Stimulated activated CD4-positive, alpha-beta T cell treated with anti-CD3 and anti-CD28 coated beads, Interleukin-12 subunit alpha, Interleukin-12 subunit beta, amount 100 ng/mL, for 24 hours (primary cell): Measurements from ENCODE around the gene TNP2.

Experiments
- DNase-seq, 2 experiments: peaks; one replicate each; pipeline ENCODE4 v3.0.0-alpha.2; 2020; ENCODE audit warnings: low read depth in 2 of 2

The TNP2 gene

DNA sequence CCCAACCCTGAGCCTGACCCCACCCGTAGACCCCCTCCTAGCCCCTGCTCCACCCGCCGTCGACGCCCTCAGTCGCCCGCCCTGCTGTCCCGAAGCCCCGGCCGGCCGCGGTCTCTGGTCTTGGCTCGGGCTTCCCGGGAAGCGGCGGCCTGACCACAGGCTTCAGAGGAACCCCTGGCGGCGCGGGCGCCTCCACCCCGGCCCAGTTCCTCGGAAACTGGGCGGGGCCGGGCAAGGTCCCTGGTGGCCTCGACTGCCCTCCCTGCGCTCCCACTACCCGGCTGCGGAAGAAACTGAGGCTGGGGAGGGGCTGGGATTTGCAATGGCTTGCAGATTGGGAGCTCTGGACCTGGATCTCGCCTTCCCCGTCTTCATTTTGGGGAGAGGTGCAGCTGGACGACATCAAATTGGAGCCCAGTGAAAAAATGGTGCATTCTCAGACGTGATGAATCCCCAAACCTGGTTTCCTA is 12.4 kb downstream of the TNP2 start:
- no peak for DNase-seq

DNA sequence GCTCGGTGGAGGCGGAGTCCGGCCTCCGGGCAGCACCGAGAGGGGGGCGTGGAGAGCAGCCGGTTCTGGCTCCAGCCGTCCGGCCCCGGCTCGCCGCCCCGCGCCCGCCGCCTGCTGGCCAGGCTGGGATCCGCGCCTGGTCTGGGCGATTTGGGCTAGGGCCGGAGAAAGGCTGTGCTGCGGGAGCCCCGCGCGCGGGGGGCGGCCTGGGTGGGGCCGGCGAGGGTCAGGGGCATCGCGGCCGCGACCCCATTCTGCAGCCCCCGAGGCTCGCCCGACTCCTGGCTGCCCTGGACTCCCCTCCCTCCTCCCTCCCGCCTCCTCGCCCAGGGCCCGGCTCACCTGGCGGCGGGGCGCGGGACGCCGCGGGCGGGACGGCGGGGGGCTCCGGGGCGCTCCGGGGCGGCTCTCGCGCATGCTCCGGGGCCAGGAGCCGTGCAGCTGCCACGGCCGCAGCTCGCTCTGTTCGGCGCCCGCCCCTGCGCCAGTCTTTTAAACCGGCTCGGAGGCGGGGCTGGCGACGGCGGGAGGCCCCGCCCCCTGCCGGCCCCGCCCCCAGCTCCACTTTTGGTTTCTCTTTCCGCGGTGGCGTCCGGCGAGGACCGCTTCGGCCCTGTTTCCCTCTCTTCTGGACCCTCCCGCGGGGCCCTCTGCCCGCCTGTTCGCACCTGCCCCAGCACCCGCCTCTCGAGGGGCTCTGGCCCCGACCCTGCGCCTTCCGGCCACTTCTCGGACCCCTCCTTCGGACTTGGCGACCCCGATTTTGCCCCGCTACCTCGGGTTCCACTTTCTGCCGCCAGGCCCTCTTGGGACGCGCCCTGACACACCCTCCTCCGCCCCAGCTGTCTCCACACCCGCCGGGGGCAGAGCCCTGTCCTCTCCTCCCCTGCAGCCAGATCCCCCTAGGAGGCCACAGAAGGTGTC is 13.1 kb downstream of the TNP2 start, which contains the start of gene SOCS1:
TSS of gene SOCS1 (minus strand) at position 468 of the 924 bp plus-strand sequence. CDS start 726 bp downstream, outside the sequence.
- peak; percentile 81 to 82 for DNase-seq

DNA sequence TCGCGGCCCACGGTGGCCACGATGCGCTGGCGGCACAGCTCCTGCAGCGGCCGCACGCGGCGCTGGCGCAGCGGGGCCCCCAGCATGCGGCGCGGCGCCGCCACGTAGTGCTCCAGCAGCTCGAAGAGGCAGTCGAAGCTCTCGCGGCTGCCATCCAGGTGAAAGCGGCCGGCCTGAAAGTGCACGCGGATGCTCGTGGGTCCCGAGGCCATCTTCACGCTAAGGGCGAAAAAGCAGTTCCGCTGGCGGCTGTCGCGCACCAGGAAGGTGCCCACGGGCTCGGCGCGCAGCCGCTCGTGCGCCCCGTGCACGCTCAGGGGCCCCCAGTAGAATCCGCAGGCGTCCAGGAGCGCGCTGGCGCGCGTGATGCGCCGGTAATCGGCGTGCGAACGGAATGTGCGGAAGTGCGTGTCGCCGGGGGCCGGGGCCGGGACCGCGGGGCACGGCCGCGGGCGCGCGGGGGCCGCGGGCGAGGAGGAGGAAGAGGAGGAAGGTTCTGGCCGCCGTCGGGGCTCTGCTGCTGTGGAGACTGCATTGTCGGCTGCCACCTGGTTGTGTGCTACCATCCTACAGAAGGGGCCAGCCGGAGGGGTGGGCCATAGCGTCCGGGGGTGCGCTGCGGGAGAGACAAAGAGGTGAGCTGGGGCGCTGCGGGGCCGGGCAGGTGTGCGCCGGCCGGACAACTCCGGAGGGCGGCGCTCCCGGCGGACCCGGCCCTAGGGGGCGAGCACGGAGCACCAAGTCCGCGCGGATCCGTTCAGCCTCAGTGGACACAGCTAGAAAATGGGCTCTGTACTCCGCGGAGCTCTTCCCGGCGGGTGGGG is 14.0 kb downstream of the TNP2 start:
- no peak for DNase-seq

DNA sequence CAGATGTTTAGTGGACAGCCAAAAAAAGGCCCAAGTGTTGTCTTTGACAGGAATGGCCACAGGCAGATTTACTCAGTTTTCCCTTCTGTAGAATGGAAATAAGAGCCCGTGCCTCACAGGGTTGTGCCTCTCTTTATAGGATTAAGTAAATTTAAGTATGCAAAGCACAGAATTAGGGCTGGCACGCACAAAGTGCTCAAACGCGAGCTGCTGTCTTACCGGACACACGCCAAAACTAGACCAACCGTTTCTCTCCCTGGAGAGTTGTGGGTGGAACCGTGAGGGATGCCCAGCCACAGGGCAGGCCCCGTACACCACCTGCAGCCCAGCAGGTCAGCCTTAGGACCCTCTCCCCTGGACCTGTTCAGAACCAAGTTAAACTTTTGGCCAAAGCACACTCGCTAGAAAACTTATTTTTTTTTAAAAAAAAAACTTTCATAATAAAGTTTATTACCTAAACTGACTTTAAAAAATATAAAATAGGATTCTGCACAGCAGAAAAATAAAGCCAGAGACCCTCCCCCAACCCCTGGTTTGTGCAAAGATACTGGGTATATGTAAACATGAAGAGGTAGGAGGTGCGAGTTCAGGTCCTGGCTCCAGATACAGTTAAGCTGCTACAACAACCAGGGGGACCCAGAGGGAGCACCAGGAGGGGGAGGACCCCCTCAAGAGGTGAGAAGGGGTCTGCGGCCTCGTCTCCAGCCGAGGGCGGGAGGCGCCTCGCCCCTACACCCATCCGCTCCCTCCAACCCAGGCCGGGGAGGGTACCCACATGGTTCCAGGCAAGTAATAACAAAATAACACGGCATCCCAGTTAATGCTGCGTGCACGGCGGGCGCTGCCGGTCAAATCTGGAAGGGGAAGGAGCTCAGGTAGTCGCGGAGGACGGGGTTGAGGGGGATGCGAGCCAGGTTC is 14.9 kb downstream of the TNP2 start:
- no peak for DNase-seq

DNA sequence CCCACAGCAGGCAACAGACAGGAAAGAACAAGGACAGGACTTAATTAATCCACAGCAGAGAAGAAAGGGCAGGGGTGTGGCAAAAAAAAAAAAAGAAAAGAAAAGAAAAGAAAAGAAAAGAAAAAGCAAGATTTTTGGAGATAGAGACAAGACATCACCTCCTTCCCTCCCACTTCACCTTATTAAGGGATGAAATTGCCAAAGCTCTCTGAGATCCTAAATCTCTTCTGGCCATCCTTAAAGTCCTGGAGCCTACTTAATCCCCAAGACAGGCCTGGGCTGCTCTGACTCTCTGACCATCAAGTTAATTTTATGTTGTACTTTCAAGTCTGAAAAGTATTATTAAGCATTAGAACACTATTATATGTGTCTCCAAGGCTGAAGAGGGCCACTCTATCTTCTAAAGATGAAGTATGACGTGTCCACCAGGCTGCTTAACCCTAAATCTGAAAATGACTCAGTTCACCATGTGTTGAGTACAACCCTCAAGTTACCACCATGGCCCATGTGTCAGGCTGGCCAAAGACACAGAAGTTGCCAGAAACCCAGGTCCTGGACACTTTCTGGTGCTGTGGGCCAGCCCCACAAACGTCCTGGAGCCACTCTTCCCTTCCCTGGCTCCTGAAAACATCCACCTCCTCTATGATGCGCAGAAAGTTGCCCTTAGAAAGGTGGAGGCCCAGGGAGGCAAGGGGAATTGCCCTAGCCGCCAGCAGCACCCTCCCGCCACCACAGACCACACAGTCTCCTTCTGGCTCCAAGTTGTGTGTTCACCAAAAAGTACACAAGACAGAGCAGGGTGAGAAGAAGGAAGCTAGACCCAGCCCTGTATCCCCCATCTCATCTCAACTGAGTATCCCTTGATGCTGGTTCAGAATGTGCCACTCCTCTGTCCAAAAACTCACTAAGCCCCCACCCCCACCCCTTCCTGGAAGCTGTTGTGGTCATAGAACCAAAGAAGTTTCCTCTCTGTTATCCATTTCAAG is 15.8 kb downstream of the TNP2 start:
- peak in 1 of 2 experiments; percentile 46 for DNase-seq

DNA sequence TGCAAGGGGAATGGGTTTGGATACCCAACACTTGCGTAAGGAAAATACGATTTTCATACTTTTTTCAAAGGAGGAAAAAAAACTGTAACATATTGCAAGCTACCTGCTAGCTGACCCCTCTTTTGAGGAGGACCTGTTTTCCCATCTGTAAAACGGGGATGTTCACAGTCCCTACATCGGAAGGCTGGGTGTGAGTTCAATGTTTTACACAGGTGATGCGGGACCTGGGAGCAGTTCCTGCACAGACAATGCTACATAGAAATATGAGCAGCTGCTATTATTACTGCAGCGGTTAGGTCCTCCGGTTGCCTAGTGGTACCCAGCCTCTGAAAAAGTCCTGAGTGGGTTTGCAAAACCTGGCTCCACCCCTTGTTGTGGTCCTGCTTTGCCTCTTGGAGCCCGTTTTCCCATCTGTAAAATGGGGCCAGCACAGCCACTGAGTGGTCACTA is 16.6 kb downstream of the TNP2 start:
- no peak for DNase-seq

DNA sequence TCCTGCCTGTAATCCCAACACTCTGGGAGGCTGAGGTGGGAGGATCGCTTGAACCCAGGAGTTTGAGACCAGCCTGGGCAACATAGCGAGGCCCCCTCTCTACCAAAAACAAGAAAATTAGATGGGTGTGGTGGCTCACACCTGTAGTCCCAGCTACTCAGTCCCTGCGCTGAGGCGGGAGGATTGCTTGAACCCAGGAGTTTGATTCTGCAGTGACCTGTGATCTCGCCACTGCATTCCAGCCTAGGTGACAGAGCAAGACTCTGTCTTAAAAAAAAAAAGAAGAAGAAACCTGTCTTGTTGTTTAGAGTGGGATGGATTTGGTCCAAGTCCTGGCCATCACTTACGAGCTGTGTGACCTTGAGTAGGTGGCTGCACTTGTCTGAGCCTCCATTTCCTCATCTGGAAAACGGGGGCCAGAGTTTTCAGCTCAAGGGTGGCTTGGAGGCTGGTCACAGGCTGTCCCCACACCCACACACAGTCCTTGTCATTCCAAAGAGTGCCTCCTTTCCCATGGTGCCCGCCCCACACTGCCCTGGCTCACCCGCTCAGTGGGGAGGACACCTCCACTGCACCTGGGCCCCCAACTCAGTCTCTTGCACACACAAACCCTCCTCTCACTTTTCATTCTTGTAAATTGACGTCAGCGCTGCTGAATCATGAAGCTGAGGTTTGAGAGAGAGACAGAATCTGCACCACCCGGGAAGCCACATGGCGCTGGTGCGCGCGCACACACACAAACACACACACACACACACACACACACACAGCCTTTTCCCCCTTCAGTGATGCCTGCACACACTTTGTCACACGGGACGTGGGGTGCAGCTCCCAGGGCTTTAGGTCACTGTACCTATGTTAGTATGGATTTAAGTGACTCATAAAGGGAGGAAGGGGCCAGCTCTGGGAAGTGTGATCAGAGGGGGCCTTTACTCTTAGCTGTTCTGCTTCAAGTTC is 17.3 kb downstream of the TNP2 start:
- peak; percentile 70 to 81 for DNase-seq

DNA sequence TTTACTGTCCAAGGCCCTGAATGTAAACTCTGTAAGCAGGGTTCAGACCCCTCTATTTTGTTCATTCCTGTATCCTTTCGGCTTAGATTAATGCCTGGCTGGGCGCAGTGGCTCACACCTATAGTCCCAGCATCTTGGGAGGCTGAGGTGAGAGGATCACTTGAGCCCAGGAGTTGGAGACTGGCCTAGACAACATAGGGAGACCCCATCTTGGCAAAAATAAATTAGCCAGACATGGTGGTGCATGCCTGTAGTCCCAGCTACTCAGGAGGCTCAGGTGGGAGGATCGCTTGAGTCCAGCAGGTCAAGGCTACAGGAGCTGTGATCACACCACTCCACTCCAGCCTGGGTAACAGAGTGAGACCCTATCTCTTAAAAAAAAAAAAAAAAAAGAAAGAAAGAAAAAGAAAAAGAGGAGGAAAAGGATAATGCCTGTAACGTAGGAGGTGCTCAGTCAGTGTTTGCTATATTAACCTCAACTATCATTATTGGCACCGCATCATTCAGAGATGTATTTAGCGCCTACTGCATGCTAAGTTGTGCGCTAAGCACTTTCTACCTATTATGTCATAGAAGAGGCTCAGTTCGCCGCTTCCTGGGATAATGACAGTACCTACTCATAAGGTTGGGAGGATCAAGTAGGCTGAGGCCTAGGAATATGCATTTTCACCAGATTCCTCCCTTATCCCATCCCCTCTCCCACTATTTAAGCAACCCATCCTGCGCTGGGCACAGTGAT is 18.2 kb downstream of the TNP2 start:
- DNase-seq = no peak

DNA sequence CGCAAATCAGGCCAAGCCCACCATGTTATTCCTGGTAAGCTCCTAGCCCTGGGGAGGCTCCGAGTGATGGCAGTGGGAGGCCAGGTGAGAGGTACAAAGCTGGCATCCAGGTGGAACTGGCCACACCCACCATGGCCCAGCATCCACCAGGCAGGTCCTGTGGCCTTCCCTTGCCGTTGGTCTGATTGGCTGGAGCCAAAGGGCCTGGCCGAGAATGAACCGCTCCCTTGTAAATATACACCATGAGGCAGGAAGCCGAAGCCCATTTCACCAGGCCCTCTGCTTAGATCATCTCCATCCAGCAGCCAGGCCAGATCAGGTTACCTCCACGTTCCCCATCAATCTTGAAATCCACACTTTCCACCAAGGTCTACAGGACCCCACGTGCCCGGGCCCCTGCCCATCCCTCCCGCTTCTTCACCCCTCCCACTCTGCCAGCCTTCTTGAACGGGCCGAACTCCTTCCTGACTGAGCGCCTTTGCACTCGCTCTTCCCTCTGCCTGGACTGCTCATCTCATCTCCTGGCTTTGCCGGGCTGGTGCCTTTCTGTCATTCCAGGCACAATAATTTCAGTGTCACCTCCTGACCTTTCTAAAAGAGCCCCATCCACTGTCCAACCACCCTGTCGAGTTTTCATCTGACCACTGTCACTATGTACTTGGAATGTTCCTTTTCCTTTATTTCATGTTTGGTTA is 18.9 kb downstream of the TNP2 start:
- DNase-seq = no peak

DNA sequence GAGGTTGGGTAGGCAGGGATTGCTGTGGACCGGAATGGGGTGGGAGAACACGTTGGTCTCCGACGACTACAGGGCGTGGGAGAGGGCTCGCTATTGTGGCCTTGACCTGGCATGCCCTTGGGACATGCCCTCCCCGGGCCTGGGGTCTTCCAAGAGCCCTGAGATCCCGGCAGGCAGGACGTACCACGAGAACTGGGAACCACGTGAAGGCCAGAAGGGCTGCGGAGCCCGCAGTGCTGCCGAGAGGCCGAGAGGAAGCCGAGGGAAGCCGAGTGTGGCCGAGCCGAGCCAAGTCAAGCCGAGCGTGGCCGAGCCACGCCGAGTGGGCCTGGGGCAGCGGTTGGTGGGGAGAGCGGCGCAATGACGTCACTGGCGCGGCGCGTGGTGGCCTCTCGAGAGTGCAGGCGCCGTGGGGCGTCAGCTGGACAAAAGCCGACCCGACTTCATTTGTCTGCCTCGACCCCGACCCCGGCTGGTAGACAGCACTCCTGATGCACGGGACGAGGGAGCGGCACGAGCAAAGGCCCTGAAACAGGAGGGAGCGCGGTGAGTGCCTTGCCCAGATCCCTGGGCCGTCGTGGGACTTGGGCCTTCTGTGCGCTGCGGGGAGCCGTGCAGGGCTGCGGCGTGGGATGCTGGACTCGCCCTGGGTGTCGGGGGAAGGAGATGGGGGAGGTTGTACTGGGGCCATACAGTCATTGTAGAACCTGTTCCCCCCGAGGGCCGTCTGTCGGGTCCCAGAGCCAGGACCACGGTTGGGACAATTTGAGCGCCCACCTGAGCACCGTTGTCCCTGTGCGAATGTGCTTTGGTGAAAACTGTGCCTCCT is 19.7 kb downstream of the TNP2 start:
- DNase-seq = no peak

DNA sequence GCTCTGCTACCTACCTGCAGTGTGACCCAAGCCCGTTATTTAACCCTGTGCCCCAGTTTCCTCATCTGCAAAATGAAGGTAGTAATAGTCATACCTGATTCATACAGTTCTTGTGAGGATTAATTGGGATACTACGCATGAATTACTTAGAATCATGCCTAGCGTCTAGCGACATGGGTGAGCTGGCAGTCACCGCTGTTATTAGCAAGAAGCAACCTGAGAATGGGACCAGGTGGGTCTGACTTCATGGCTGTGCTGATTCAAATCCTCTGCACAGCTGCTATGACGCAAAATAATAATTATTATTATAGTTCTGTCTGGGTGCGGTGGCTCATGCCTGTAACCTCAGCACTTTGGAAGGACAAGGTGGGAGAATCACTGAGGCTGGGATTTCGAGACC is 21.0 kb downstream of the TNP2 start:
- no peak for DNase-seq

DNA sequence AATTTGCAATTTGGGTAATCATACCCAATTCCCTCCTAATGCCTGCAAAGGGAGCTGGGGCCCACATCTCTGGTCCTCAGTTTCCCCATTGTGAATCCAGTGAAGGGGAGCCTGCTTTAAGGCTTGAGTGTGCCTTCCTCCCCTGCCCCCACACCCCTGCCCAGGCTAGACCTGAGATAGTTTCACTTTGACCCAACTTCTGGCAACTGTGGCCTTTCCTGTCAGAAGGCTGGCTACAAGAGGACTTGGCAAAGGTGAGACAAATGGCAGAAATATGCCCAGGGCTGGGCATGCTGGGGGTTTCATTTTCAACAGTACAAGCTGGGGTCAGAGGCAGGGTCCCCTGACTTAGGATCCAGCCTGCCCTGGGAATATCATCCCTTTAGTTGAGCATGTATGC is 23.1 kb downstream of the TNP2 start:
- no peak for DNase-seq

DNA sequence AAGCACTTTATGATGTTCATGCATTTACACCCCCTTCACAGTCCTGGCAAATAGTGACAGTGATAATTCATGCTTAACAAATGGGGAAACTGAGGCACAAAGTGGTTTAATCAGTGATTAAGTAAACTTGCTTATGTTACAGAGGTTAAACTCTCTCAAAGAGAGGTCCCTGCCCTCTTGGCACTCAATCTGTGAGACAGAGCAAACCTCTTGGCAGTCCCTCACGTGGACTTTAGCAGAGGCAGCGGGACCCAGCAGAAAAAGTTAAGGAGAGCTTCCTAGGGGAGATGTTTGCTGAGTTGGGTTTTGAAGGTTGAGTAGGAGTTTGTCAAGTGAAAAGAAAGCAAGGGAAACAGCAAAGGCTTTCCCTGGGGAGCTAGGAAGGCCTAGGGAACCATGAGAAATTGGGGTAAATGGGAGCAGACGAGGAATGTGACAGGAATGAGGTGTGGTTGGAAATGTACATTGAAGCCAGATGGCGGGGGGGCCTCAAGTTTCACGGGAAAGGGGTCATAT is 23.8 kb downstream of the TNP2 start:
- no peak for DNase-seq

DNA sequence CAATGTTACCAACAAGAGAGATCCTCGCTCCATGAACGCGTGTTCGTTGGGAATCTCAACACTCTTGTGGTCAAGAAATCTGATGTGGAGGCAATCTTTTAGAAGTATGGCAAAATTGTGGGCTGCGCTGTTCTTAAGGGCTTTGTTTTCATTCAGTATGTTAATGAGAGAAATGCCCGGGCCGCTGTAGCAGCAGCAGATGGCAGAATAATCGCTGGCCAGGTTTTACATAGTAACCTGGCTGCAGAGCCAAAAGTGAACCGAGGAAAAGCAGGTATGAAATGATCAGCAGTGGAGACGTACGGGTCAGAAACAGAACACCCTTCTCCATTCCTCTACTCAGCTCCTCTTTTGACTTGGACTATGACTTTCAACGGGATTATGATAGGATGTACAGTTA is 26.5 kb downstream of the TNP2 start:
- no peak for DNase-seq

DNA sequence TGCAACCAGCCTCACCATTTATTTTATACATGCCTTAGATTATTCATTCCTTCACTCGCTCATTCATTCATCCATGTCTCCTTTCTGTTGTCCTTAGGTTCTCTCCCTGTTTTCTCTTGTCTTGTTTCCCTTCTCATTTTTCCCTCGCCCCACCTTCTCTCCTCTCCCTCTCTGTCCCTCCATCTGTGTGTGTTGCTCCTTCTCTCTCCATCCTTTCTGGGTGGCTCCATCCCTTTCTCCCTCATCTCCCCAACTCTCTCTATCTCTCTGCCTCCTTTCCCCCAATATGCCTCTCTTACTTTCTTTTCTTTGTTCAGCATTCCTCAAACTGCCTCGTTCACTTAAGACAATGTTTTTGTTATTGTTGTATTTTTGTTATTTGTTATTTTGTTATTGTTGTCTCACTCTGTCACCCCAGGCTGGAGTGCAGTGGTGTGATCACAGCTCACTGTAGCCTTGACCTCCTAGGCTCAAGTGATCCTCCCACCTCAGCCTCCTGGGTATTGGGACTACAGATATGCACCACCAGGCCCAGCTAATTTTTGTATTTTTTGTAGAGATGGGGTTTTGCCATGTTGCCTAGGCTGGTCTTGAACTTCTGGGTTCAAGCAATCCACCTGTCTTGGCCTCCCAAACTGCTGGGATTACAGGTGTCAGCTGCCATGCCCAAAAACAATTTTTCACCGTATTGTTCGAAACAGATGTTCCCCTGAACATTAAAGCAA is 27.5 kb downstream of the TNP2 start:
- no peak for DNase-seq
